Colonic mucosa (tissue), 4 donors: ENCODE measurements around the gene DIP2C. TPM values are rescaled to one million over a fixed set of nuclear protein-coding genes. Genes with fewer than 3 reads are reported as not detected.
"Not testable (repeated sequence)": the region's sequence is repeated elsewhere in the genome, so short reads cannot be mapped to it uniquely, and the experiment has no call there.

Source experiments
- DNase-seq: peaks from one replicate; pipeline ENCODE4 v3.0.0-alpha.2; 2020
- H3K27ac ChIP-seq: fragments of 200-600 bp; one replicate; pipeline ENCODE4 v1.8.0; 2021
- H3K27me3 ChIP-seq: fragments of 200-600 bp; one replicate; pipeline ENCODE4 v1.8.0; 2021
- H3K36me3 ChIP-seq: fragments of 200-600 bp; one replicate; pipeline ENCODE4 v1.8.0; 2021
- H3K4me1 ChIP-seq: fragments of 200-600 bp; one replicate; pipeline ENCODE4 v1.8.0; 2021; ENCODE audit warnings: mild to moderate bottlenecking
- H3K4me3 ChIP-seq: fragments of 200-600 bp; one replicate; pipeline ENCODE4 v1.8.0; 2021
- H3K9ac ChIP-seq, 2 donors: one replicate each; pipeline ENCODE4 v1.7.0; 2013; ENCODE audit warnings: control low read depth in 2 of 2, low read depth in 2 of 2, low read length in 2 of 2
- H3K9me3 ChIP-seq: fragments of 200-600 bp; one replicate; pipeline ENCODE4 v1.8.0; 2021
- intact Hi-C: fragments of 100-400 bp; cut with DNase I; formaldehyde crosslinking; loops from one replicate; pipeline ENCODE4 v1.14.1; 2022
- total RNA-seq, 2 donors: library from RNA; stranded (reverse); fragmentation: NEBNext Ultra II Directional in 1 of 2; extraction: Animal tissue kit (Norgen Biotek cat#: 25700) in 1 of 2; gene quantifications; one replicate each; pipeline ENCODE4 v1.2.1, GENCODE V29; 2021
- TF ChIP-seq, protein P1 (sequence below): fragments of 200-600 bp; IDR thresholded peaks from one replicate; pipeline ENCODE4 v1.8.0; 2022; ENCODE audit warnings: antibody characterized with exemption, mild to moderate bottlenecking
- donor health status: healthy.
- donor health status: DM: no; HTN: no; CAD: no.
- donor health status: DM: no; HTN: no; CAD: no.

DIP2C gene
- total RNA-seq, 2 donors from 2014 or later: 7.6 to 11.2 TPM

DNA sequence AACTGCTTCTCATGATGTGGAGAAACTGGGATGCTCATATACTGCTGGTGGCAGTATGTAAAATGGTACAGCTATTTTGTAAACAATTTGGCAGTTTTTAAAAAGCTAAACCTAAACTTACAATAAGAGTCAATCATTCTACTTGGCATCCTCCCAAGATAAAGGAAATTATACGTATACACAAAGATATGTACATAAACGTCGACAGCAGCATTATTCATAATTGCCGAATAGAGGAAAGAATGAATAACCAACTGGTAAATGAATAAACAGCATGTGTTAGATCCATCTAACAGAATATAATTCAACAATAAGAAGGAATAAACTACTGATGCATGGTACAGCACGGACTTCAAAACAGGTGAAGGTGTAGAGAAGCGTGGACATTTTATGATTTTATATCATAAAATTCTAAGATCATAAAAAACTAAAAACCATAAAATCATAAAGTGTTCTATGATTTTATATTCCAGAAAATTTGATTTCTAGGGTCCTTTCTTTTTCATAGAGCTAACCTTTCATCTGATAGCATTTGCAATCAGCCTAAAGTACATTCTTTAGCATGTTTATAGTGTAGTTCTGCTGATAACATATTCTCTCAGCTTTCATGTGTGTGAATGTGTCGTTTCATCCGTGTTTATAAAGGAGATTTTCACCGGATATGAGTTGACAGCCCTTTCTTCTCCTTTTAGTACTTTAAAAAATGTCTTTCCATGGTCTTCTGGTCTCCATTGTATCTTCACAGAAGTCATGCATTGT lies 261.5 kb downstream of the DIP2C start:
- Histone ChIP-seq H3K4me1 (no peaks in the 10 kb centered on the region), H3K27me3 (no peaks in the 10 kb centered on the region), H3K4me3 (no peak overlapping the region), H3K27ac (no peak overlapping the region), H3K9ac (no peak overlapping the region), H3K36me3 (no peaks in the 10 kb centered on the region), H3K9me3 (no peaks in the 10 kb centered on the region)
- TF ChIP-seq, protein P1, sequence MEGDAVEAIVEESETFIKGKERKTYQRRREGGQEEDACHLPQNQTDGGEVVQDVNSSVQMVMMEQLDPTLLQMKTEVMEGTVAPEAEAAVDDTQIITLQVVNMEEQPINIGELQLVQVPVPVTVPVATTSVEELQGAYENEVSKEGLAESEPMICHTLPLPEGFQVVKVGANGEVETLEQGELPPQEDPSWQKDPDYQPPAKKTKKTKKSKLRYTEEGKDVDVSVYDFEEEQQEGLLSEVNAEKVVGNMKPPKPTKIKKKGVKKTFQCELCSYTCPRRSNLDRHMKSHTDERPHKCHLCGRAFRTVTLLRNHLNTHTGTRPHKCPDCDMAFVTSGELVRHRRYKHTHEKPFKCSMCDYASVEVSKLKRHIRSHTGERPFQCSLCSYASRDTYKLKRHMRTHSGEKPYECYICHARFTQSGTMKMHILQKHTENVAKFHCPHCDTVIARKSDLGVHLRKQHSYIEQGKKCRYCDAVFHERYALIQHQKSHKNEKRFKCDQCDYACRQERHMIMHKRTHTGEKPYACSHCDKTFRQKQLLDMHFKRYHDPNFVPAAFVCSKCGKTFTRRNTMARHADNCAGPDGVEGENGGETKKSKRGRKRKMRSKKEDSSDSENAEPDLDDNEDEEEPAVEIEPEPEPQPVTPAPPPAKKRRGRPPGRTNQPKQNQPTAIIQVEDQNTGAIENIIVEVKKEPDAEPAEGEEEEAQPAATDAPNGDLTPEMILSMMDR: no peak
- intact Hi-C loops: no loop called here
- no peak for DNase-seq

DNA sequence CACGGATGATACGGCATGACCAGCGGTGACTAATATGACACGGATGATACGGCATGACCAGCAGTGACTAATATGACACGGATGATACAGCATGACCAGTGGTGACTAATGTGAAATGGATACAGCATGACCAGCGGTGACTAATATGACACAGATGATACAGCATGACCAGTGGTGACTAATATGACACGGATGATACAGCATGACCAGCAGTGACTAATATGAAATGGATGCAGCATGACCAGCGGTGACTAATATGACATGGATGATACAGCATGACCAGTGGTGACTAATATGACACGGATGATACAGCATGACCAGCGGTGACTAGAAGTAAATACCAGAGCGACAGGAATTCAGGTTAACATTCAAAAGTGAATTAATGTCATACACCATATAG lies 264.1 kb downstream of the DIP2C start:
- H3K9ac ChIP-seq, H3K4me3 ChIP-seq, intact Hi-C loops, H3K27ac ChIP-seq, H3K4me1 ChIP-seq, H3K27me3 ChIP-seq, H3K9me3 ChIP-seq, H3K36me3 ChIP-seq, DNase-seq: not testable (repeated sequence)

DNA sequence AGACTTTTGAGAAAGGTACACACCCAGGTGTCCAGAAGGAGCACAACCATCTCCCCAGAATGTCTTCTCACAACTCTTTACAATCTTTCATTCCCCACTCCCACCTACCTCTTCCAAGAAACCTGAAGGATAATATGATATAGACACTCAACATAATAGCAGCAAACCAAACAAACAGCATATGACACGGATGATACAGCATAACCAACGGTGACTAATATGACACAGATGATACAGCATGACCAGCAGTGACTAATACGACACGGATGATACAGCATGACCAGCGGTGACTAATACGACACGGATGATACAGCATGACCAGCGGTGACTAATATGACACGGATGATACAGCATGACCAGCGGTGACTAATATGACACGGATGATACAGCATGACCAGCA lies 264.7 kb downstream of the DIP2C start:
- H3K27ac ChIP-seq, DNase-seq, H3K27me3 ChIP-seq, H3K4me3 ChIP-seq, intact Hi-C loops, H3K9ac ChIP-seq, H3K36me3 ChIP-seq, H3K4me1 ChIP-seq, H3K9me3 ChIP-seq: not testable (repeated sequence)

DNA sequence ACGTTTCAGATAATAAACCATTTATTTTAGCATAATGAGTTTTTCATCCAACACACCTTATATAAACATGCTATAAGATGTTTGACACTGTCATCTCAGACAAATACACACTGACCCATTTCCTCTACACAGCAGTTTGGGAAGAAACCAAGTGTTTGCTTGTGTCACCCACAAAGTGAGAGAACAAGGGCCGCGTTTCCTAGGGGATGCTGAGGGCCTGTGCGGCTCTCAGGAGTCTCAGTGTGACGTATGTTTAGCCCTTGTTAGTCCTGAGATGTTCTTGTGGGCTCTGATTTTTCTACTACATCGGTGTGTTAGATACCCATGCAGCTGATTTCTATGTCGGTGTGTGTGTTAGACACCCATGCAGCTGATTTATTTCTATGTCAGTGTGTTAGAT lies 266.3 kb downstream of the DIP2C start:
- no peak overlapping the region for H3K9ac ChIP-seq
- H3K36me3 ChIP-seq: no peaks in the 10 kb centered on the region
- H3K4me1 ChIP-seq: no peaks in the 10 kb centered on the region
- H3K27me3 ChIP-seq: no peaks in the 10 kb centered on the region
- no peaks in the 10 kb centered on the region for H3K9me3 ChIP-seq
- TF ChIP-seq, protein P1: no peak
- DNase-seq: no peak
- no peak overlapping the region for H3K4me3 ChIP-seq
- intact Hi-C loops: no loop called here
- no peak overlapping the region for H3K27ac ChIP-seq

DNA sequence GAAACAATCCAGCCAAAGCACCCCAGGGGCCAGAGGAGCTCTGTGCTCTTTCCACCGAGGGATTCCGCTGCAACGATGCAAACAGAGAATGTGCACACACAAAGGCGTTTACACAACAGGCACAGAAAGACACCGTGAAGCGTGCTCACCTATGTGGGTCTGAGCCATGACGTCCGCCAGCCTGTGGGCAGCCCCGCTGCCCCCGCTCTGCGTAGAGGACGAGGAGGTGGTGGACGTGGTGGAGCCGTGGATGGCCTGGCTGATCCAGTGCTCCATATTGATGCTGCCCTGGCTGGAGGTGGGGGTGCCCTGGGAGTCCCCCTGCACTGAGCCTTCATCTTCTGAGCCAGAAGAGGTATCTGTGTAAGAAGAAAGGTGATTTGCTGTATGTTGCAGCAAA lies 266.8 kb downstream of the DIP2C start:
- Histone ChIP-seq H3K27ac (no peak overlapping the region), H3K4me3 (no peak overlapping the region), H3K9me3 (no peaks in the 10 kb centered on the region), H3K4me1 (no peaks in the 10 kb centered on the region), H3K9ac (no peak overlapping the region), H3K36me3 (no peaks in the 10 kb centered on the region), H3K27me3 (no peaks in the 10 kb centered on the region)
- intact Hi-C loops: no loop called here
- DNase-seq: no peak
- TF ChIP-seq, protein P1: no peak

DNA sequence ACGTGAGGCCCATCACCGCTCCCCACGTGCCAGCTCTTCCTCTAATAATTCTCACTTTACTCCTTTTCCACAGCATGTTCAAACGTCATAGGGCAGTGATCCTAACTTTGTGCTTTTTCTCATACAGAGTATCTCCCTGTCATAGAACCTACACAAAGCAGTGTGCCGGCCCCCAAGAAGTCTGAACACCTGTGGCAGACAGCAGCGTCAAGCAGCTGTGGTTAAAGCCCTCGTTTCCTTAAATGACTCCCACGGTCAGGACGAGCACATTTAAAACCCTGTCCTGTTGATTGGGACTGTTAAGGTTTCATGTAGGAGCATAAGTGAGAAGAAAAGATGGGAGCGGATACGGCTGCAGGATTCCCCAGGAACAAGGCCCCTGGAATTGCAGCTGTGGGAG lies 267.2 kb downstream of the DIP2C start:
- H3K9me3 ChIP-seq: no peaks in the 10 kb centered on the region
- intact Hi-C loops: no loop called here
- no peaks in the 10 kb centered on the region for H3K36me3 ChIP-seq
- H3K9ac ChIP-seq: no peak overlapping the region
- no peak for DNase-seq
- TF ChIP-seq, protein P1: no peak
- no peak overlapping the region for H3K4me3 ChIP-seq
- no peaks in the 10 kb centered on the region for H3K27me3 ChIP-seq
- H3K27ac ChIP-seq: no peak overlapping the region
- H3K4me1 ChIP-seq: no peaks in the 10 kb centered on the region
